Stimulated activated CD8-positive, alpha-beta memory T cell treated with anti-CD3 and anti-CD28 coated beads, Interleukin-4, amount 100 ng/mL, for 1 hour (primary cell): ENCODE results near the gene UBE2E1.
"Not testable (repeated sequence)": the region's sequence is repeated elsewhere in the genome, so short reads cannot be mapped to it uniquely, and the experiment has no call there.

Experiments used
- DNase-seq, 2 donors: peaks; one replicate each; pipeline ENCODE4 v3.0.0-alpha.2; 2020; ENCODE audit warnings: low read depth in 2 of 2, low spot score in 1 of 2

The UBE2E1 gene

DNA sequence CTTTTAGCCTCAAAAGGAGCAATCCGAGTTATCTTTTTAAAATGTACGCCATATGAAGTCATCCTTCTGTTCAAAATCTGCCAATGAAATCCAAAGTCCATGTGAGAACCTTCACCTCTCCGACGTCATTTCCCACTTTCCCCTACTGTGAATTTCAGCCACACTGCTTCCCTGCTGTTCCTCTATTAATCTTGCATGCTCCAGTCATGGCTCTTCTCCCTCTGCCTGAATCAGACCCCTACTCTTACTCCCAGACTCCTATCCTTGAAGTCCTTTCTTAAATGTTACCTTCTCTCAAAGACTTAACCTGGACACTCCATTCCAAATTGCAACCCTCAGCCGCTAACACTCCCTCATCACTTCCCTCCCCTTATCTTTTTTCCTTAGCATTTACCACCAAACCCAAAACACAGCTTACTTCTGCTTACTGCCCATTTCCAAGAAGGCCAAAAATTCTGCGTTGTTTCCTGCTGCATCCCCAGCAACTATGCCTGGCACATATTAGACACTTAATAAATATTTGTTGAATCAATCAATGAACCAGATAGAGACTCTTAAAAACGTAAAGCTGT is 109.9 kb downstream of the UBE2E1 start:
- no peak for DNase-seq

DNA sequence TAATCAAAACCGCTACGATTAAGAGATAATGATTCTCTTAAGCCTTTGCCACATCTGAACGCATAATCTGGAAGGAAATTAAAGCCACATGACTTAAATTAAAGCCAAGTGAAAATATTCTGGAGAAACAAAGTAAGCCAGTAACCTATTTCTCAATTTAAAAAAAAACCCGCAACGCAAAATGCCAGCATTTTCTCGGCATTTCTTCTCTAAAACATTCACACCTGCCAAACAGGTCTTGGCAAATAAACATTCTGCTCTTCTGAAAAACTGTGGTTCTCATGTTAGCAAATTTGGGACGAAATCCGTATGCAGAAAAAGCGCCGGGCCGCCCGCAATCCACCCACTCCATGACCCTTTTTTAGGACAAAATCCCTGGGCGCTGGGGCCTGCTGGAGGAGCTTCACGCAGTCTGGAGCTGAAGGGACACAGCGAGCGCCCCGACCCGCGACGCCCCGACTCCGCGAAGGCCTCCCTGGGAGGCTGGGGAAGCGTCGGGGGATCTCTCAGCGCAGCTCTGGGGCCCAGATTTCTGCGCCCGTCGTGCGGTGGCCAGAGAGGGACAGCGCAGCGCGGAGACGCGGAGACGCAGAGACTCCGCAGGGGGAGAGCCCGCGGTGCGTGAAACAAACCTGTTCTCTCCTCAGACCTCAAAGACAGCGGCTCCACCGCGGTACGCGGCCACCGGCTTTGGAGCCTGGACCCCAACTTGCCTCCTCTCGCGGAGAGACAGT is 110.6 kb downstream of the UBE2E1 start:
- no peak for DNase-seq

DNA sequence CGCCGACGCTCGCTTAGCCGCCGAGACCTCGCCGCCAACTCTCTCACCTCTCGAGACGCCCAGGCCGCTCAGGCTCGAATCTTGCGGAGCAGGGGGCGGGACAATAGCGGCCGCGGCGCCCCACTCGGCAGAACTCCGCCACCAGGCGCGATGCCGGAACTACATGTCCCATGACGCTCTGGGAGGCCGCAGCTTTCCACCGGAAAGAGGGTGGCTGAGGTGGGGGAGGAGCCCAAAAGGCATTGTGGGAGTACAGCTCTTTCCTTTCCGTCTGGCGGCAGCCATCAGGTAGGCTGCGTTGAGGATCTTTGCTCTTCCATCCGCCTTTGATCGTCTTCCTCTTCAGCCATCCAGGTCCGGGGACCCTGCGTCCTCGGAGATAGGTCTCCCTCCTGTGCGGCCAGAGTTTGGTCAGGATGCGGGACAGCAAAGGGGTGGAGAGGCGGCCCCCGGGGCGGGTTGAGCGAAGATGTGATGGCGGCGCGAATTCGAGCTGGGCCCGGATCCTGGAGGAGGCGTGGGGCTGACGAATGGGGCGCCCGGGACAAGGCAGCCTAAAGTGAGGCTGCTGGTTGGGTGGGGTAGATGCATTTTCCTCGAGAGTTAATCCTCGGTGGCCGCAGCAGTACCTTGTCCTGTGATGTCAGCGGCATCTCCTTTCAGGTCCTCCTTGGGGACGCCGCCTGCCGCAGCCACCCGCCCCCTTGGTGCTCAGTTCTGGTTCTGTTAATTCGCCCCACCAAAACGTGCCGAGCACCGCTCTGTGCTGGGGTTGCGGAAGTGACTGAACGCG is 111.3 kb downstream of the UBE2E1 start, which contains the start of the genes NKIRAS1 and RPL15:
Gene NKIRAS1, minus strand, starts transcription at position 105 of the 793 bp plus-strand sequence. CDS start 6,086 bp downstream, outside the sequence.
Gene RPL15, plus strand, starts transcription at position 247 of the 793 bp plus-strand sequence. CDS start 728 bp downstream, outside the sequence.
- DNase-seq, result peak; percentile 91 to 96

DNA sequence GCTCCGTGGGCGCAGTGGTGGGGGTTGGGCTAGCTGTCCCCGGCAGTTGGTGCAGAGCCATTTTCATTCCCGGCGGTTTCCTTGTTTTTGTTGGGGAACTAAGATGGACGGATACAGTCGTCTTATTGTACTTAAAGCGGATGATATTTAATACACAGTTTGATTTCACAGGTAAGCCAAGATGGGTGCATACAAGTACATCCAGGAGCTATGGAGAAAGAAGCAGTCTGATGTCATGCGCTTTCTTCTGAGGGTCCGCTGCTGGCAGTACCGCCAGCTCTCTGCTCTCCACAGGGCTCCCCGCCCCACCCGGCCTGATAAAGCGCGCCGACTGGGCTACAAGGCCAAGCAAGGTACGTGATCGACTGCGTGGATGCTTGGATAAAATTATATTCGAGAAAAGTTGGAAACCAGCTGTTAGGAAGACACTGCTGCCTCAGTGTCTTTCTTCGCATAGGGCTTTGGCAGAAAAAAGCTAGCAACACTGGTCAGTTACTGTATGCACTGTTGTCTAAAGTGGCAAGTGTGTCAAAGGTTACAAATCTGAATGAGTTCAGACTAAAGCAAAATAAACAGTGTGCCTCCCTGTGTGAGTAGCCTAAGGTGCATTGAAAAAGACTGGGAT is 112.0 kb downstream of the UBE2E1 start:
- DNase-seq, result not testable (repeated sequence)

DNA sequence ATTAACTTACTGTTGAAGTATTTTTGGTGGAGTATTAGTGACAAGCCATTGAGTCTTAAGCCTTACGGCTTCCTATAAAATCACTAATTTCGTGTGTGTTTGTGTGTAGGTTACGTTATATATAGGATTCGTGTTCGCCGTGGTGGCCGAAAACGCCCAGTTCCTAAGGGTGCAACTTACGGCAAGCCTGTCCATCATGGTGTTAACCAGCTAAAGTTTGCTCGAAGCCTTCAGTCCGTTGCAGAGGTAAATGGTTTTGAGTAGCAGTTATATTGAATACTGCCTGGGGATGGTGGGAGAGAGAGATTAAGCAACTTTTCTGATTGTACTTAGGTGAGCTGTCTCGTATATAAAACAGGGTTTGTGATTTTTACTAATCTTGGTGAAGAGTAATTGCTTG is 112.6 kb downstream of the UBE2E1 start:
- DNase-seq, result not testable (repeated sequence)

DNA sequence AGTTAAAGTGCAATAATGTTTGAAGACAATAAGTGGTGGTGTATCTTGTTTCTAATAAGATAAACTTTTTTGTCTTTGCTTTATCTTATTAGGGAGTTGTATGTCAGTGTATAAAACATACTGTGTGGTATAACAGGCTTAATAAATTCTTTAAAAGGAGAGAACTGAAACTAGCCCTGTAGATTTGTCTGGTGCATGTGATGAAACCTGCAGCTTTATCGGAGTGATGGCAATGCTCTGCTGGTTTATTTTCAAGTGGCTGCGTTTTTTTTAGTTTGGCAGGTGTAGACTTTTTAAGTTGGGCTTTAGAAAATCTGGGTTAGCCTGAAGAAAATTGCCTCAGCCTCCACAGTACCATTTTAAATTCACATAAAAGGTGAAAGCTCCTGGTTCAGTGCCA is 113.9 kb downstream of the UBE2E1 start:
- no peak for DNase-seq

DNA sequence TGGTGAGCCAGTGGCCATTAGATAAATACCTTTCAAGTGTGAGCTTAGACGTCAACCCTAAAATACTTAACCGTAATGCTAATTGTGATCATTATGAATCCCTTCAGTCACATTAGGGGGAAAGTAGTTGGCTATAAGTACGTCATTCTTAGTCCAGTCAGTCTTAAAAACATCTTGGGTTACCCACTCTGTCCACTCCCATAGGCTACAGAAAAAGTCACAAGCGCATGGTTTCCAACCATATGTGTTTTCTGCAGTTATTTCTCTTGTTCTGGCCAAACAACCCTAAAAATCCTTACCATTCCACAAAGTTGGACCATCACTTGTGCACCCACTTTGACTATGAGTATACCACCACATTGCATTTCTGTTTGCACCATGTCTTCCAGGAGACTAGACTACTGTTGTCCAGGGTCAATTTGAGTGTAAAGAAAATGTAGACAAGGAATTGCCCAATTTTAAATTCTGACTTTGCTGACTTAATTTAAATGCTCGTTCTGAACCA is 114.4 kb downstream of the UBE2E1 start:
- no peak for DNase-seq

DNA sequence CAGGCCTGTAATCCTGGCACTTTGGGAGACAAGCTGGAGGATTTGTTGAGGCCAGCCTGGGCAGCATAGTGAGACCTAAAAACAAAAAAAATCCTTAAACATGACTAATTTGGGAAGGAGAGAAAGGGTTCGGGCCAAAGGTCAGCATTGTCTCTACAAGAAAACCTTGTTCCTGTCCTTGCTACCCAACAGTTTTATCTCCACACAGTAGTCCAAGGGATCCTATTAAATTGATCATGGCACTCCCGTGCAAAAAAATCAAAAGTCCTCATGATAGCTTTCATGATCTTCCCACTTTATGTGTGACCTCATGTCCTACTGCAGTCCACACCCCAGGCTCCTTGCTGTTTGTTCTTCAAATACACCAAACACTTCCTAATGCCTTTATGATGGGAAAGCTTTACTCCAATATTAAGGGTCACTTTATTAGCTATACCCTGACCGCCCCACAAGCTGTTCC is 115.3 kb downstream of the UBE2E1 start:
- DNase-seq, result no peak

DNA sequence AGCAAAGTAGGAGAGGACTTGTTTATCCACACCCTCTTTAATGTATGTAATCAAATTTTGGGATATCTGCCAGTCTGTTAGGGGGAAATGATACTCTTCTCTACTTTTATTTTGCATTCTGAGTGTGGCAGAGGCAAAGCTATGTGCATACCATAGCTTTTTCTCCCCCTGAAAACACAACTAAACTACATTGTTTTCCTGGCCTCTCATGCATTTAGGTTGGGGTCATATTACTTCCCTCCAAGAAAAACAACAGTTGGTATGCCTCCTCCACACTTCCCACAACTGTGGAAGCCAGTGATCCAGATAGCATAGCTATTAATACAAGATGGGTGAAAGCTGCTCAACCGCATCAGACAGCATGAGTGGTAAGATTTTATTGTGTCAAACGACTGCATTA is 118.0 kb downstream of the UBE2E1 start:
- DNase-seq, result no peak

DNA sequence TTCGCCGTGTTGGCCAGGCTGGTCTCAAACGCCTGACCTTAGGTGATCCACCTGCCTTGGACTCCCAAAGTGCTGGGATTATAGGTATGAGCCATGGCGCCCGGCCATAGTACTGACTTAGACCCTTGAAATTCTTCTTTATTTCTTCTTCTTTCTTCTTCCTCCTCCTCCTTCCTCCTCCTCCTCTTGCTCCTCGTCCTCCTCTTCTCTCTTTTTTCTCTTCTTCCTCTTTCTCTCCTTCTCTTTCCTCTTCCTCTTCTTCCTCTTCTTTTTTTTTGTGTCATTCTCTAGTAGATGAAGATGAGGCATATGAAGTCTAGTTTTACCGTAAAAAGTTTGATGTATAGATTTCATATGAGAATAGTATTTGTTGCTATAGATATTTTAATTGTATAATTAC is 120.5 kb downstream of the UBE2E1 start:
- DNase-seq, result no peak

DNA sequence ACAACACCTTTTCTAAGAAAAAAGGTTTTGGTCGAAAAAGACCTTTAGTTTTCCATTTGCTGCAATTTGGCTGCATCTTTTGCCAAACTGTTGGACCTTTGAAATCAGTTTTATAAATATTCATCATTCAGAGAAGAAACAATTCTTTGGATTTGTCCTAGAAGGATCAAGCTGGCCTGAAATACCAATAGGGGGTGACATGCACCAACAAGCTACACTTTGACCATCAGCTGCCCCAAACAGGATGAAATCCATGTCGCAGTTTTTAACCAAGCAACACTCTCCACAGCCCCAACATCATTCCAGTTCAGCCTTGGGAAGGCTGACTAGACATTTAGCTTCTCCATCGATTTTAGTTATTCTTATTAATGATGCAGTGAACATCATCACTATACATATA is 121.0 kb downstream of the UBE2E1 start:
- DNase-seq, result no peak

DNA sequence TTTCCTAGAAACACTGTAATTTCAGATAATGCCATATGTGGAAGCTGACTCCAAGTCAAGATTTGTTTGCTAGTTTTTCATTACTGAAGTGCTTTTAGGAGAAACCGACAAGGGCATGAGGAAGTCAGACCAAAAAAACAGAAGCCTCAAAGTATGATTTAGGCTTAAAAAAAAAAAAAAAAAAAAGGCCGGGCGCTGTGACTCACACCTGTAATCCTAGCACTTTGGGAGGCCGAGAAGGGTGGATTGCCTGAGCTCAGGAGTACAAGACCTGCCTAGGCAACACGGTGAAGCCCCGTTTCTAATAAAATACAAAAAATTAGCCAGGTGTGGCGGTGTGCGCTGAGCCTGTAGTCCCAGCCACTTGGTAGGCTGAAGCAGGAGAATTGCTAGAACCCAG is 122.8 kb downstream of the UBE2E1 start:
- no peak for DNase-seq

DNA sequence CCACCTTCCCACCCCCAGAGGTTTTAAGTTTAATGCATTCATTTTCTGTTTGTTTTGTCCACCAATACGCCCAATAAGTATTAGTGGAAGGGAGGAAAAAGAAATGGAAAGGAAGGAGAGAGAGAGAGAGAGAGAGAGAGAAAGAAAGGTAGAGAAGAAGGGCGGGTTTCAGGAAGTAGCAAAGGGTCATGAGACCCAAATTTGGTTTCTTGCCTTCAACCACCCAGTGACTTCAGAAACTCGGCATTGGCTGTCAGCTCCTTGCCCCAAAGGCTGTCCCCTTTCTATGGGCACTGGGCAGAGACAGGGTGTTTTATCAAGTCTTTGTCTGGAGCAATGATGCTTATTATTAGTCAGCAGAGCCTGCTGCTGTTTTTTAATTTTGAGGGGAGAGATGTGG is 125.8 kb downstream of the UBE2E1 start:
- no peak for DNase-seq

DNA sequence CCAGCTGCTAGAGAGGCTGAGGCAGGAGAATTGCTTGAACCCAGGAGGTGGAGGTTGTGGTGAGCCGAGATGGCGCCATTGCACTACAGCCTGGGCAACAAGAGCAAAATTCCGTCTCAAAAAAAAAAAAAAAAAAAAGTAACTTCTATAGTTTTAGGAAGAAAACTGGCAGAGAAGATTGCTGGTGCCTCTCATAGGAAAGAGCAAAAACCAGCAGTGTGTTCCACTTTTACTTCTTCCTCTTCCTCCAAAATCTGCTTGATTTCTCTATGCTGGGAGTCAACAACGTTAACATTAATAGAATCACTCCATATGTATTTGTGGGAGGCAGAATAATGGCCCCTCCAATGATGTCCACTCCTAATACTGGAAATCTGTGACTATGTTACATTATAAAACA is 126.8 kb downstream of the UBE2E1 start:
- DNase-seq, result no peak

DNA sequence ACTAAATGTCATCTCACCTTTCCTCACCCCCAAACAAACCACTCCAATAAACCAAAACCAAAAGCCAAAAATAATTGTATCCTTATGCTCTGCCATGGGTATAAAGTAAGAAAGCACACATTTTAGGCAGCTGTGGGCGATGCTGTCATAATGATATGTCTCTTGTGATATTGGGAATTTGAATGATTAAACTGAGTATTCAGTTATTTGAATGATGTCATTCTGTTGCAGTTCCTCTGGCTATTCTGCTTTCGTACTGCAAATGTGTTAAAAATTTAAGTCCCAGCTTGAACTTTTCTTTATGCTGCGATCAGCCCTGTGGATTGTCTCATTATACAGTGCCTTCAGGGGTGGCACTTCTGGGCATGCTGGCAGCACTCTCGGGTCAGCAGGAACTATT is 128.5 kb downstream of the UBE2E1 start:
- DNase-seq, result no peak

DNA sequence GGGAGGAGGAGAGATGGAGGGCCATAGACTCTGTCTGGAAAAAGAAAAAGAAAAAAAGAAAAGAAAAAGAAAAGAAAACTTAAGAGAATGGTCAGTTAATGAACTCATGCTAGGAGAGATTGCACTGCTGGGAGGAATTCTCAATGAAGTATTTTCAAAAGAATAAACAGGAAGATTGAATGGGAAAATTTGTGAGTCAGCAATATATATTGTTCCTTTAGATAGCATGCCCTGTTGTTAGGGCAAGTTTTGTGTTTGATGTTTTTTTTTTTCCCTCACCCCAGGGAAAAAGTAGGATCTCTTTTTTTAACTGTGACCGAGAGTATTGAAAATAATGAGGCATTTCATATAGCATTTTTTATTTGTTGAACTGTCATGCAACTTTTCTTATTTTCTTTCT is 131.5 kb downstream of the UBE2E1 start:
- no peak for DNase-seq

DNA sequence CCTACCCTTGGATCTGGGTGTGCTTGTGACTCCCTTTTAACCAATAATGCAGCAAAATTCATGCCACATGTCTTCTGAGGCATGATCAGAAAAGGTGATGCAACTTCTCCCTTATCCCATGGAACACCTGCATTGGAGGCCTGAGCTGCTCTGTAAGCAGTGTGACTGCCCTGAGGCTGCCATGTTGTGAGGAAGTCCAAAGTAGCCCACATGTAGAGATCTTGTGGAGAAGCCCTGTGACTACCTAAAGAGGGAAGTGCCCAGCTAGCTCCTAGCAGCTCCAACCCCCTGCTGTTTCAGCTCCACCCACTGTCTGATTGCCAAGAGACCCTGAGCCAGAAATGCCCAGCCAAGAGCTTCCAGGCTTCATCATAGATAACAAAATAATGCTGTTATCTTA is 132.9 kb downstream of the UBE2E1 start:
- DNase-seq, result no peak

DNA sequence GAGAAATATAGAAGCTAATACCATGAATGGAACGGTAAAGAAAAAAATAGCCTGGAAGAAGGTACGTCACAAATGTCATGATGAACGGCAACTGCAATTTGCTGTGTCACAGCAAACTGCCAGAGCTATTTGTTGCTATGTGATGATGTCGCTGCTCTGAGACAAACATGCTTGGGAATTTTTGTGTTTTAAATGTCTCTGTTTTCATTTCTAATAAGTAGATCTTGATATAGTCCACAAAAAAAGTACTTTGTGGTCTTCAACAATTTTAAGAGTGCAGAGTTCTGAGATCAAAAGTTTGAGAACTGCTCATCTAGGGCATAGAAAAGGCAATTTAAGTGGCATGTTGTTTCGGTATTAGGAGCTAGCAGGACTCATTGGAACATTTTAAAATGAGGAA is 135.0 kb downstream of the UBE2E1 start:
- no peak for DNase-seq
